DMS53 treated with DMSO at 0.1 percent for 48 hours (cell line): ENCODE data around the gene PLXNA4.

Source experiments
- DNase-seq: peaks from one replicate; lab custom pipeline; 2025; ENCODE audit not compliant: unreplicated experiment; lab: John Stamatoyannopoulos, UW

The PLXNA4 gene

GRCh38 chr7:132124575-132124974 lies 451.7 kb downstream of the PLXNA4 start:
- no peak for DNase-seq

- DNase-seq: no peak
Measured at GRCh38 chr7:132123773-132124172, 452.5 kb downstream of the PLXNA4 start.

- DNase-seq: no peak
Measured at GRCh38 chr7:132122901-132123300, 453.4 kb downstream of the PLXNA4 start.

DNA sequence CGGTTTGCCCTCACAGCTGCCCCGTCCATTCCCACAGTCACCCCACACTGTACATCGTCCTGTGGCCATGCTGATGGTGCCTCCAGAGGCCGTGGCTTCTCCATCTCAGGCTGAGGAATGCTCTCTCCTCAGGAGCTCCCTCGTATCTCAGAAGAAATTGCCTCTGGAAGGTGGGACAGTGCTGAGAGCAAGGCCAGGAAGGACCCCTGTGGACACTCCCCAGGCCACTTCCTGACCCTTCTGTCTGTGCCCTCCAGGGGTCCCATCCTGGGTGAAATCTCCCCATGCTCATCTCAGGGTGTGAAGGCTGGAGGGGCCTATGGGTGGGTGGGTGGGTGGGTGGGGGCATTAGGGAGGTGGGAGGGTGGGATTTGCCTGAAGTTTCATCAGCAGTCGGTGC lies 454.3 kb downstream of the PLXNA4 start:
- DNase-seq: no peak

- no peak for DNase-seq
Measured at GRCh38 chr7:132118641-132119040, 457.6 kb downstream of the PLXNA4 start.

DNA sequence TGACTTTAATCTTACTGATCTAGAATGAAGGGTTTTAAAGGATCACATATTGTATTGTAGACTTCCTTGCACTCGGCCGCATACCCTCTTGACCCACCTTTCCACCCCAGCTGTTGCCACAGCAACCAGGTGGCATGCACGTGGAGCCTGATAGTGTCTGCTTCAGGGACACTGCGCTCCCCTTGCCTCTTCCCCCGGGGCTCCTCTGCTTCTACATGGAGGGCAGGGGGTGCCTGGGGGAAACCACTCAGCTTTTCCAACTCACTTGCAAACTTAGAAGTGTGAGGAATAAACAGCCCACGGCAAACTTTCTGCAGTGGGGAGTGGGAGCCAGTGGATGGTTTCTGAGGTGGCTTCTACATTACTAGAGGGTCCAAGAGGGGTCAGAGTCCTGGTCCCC lies 458.6 kb downstream of the PLXNA4 start:
- DNase-seq: no peak

DNA sequence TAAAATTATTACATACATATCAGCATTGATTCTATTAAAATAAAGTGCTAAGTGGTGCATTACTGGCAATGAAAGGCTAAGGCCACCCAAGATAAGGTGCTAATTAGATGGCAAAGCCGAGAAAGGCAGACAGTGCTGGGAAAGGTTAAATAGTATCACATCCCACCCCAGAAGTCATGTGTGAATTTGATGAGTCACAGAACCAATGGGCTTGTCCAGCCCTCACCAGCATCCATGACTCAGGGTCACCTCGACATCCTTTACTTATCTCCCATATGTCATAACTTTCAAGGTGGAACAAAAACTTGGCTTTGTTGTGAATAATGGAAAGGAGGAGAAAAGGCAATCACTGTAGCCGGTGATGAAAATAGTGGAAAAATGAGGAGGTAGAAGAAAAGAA lies 459.1 kb downstream of the PLXNA4 start:
- no peak for DNase-seq

GRCh38 chr7:132116369-132116768 lies 459.9 kb downstream of the PLXNA4 start:
- DNase-seq: no peak

DNA sequence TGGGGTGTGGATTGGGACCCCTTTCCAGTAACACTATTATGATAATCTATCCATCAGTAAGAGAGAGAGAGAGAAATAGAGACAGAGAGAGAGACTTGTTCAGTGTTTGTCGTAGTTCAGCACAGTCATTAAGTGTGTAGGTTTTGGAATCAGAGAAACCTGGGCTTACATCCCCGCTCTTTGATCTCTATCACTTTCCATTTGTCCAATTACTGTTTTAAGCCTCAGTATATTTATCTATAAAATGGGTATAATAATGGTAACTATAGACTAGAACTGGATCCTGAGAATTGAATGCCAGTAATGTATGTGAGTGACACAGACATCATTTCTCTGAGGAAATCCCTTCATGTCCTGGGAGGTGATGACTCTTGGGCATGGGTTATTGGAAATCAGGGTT lies 460.5 kb downstream of the PLXNA4 start:
- no peak for DNase-seq

DNA sequence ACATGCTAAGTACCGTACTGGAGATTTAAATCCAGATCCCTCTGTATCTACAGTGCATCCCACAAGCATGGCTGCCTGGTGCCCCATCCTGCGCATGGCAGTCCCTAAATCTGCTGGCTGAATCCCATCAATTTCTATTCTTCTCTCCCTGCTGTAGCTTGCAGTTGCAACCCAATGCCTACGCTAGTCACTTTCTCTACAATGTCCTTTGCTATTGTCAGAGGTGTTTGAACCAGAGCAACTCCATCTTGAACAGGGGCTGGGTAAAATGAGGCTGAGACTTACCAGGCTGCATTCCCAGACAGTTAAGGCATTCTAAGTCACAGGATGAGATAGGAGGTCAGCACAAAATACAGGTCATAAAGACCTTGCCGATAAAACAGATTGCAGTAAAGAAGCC lies 461.2 kb downstream of the PLXNA4 start:
- DNase-seq: no peak

DNA sequence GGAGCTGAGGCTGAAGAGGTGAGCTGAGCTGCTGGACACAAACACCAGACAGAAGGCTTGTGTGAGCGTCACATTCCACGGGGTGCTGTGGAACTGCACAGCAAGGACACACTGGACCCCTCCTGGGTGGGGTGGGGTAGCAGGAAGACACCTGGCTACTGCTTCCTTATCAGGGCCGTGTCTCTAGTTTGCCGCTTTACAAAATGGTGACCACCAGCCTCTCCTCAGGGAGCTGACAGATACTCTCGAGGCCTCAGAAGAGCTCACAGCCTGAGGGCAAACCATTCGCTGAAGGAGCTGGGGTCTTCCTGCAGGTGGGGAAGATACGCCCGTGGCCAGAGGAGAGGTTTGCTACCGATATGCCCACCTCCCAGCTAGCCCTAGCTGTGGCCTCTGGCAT lies 461.9 kb downstream of the PLXNA4 start:
- no peak for DNase-seq

- no peak for DNase-seq
Measured at GRCh38 chr7:132113536-132114371, 462.5 kb downstream of the PLXNA4 start.

- no peak for DNase-seq
Measured at GRCh38 chr7:132112657-132113056, 463.6 kb downstream of the PLXNA4 start.

- no peak for DNase-seq
Measured at GRCh38 chr7:132112106-132112505, 464.2 kb downstream of the PLXNA4 start.

GRCh38 chr7:132110692-132111091 lies 465.6 kb downstream of the PLXNA4 start:
- no peak for DNase-seq

DNA sequence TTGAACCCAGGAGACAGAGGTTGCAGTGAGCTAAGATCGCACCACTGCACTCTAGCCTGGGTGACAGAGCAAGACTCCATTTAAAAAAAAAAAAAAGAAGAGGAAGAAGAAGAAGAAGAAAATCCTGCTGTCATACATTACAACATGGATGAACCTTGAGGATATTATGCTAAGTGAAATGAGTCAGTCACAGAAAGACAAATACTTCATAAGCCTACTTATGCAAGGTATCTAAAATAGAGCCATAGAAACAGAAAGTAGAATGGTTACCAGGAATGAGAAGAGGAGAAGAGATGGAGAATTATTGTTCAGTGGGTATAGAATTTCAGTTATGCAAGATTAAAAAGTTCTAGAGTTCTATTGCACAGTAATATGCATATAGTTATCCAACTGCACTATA lies 466.5 kb downstream of the PLXNA4 start:
- no peak for DNase-seq

GRCh38 chr7:132108563-132108962 lies 467.7 kb downstream of the PLXNA4 start:
- DNase-seq: no peak

GRCh38 chr7:132106491-132106890 lies 469.8 kb downstream of the PLXNA4 start:
- no peak for DNase-seq

GRCh38 chr7:132105096-132105495 lies 471.2 kb downstream of the PLXNA4 start:
- no peak for DNase-seq

DNA sequence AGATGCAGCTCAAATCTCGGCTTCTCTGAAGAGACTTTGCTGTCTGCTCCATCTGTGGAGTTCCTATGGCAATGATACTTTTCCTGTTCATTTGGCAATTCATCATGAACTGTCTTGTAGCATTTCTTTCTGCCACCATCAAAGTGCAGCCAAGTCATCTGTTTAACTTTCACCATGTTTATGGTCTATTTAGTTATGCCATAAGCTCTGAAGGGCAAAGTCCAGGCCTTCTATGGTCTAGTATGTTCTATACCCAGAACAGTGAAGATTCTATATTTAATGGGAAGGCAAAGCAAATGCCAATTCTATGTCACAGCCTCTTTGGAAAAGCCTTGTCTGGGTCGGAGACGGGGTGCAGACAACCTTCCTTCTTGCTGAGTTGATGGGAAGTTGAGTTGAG lies 472.6 kb downstream of the PLXNA4 start:
- DNase-seq: no peak

DNA sequence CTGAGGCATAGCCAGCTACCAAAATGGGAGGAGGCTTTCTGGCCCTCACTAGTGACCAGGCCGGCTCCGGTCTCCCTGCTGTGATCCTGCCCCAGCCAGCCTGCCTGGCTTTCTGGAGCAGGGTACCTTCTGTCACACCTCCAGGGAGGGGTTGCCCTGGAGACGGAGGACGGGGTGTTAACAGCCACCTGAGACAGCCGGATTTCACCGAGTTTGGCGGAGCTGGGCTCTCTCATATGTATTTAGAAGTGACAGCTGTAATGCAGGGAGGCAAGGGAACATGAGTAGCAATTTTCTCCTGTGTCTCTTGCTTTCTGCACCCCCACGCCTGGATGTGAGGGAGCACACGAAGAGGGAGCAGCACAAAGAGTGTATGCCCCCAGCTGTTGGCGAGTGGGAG lies 473.3 kb downstream of the PLXNA4 start:
- DNase-seq: no peak

GRCh38 chr7:132102391-132102790 lies 473.9 kb downstream of the PLXNA4 start:
- no peak for DNase-seq

- no peak for DNase-seq
Measured at GRCh38 chr7:132100981-132101380, 475.3 kb downstream of the PLXNA4 start.
